A549 treated with AZD9567 at 1 μM for 4 hours (cell line): ENCODE data around the gene FMN1. TPM values are rescaled to one million over a fixed set of nuclear protein-coding genes. Genes with fewer than 3 reads are reported as not detected.

Experiments
- total RNA-seq: library from RNA; stranded (reverse); fragments of 200-300 nt; extraction: Qiagen RNA extraction; gene quantifications from 5 replicates; pipeline ENCODE4 v1.2.3, GENCODE V29; 2022; ENCODE audit not compliant: insufficient read depth

FMN1 gene
- total RNA-seq: 0.21 to 5.3 TPM (median 0.35 TPM) in 5 replicates

GRCh38 chr15:33194704-33195670 is at the start of gene FMN1:
Gene FMN1, minus strand, starts transcription at chr15:33194714. Its CDS starts 39,800 bp downstream, at chr15:33154914.

GRCh38 chr15:32717426-32718226 is 476.9 kb downstream of the FMN1 start, which contains the start of gene GREM1:
Gene GREM1, plus strand, starts transcription at chr15:32718004. Its CDS starts 12,687 bp downstream, at chr15:32730691.

Other genes starting within 250 kb of the FMN1 start
- gene RYR3, start 116.3 kb upstream of the FMN1 start, total RNA-seq: 0.03 to 0.15 TPM (median 0.05 TPM) in 4 of 5 replicates, not detected in the other